ENCODE measurements around the gene CMTM3.
A peak's percentile ranks its signal among the peaks of the same experiment; 100 is the strongest.

CMTM3 gene

GRCh38 chr16:66599726-66600125 lies 4.8 kb upstream of the CMTM3 start:
- H3K27ac ChIP-seq = no peak overlapping the region
- POLR2A ChIA-PET (ENCODE audit: low non-redundant PET) = no interaction called here
- CTCF ChIA-PET = interaction anchor here (0.7 kb wide), 1 partner anchor 9 kb away, joined by 8 read pairs; no protein-coding TSS in a partner anchor
- DNase-seq (ENCODE audit: low spot score) = no peak
- no peak for TF ChIP-seq CTCF (conservative IDR thresholded peaks at IDR 0.05; ENCODE audit: low read depth)

GRCh38 chr16:66600477-66600876 lies 4.0 kb upstream of the CMTM3 start:
- no peak for DNase-seq (ENCODE audit: low spot score)
- ChIA-PET POLR2A (ENCODE audit: low non-redundant PET) (no interaction called here), CTCF (interaction anchor here (0.6 to 0.7 kb wide), 2 partner anchors 61 to 189 kb away, joined by 3 to 4 read pairs; no protein-coding TSS in a partner anchor)
- H3K27ac ChIP-seq = no peak overlapping the region
- TF ChIP-seq CTCF (conservative IDR thresholded peaks at IDR 0.05; ENCODE audit: low read depth) = no peak

GRCh38 chr16:66601471-66601870 lies 3.0 kb upstream of the CMTM3 start:
- no peak for TF ChIP-seq CTCF (conservative IDR thresholded peaks at IDR 0.05; ENCODE audit: low read depth)
- ChIA-PET POLR2A (ENCODE audit: low non-redundant PET) (no interaction called here), CTCF (no interaction called here)
- no peak overlapping the region for H3K27ac ChIP-seq
- no peak for DNase-seq (ENCODE audit: low spot score)

- ChIA-PET CTCF (interaction anchor here (0.6 kb wide), 1 partner anchor 56 kb away, joined by 3 read pairs; no protein-coding TSS in a partner anchor), POLR2A (ENCODE audit: low non-redundant PET) (no interaction called here)
- no peak for DNase-seq (ENCODE audit: low spot score)
- no peak for TF ChIP-seq CTCF (conservative IDR thresholded peaks at IDR 0.05; ENCODE audit: low read depth)
- H3K27ac ChIP-seq = peak overlapping the region; percentile 88
Observed at GRCh38 chr16:66603537-66604375, 748 bp upstream of the CMTM3 start.

GRCh38 chr16:66605177-66605978 lies 874 bp downstream of the CMTM3 start:
- TF ChIP-seq CTCF (conservative IDR thresholded peaks at IDR 0.05; ENCODE audit: low read depth) = no peak; the same call in 1 of the 2 replicates
- ChIA-PET POLR2A (ENCODE audit: low non-redundant PET) (no interaction called here), CTCF (interaction anchor here (0.6 to 0.7 kb wide), 2 partner anchors 56 to 187 kb away, joined by 3 read pairs; no protein-coding TSS in a partner anchor)
- H3K27ac ChIP-seq = peak overlapping the region; percentile 88
- peak; percentile 30 for DNase-seq (ENCODE audit: low spot score)

GRCh38 chr16:66605979-66606751 lies 1.7 kb downstream of the CMTM3 start:
- peak overlapping the region; percentile 88 for H3K27ac ChIP-seq
- no peak for TF ChIP-seq CTCF (conservative IDR thresholded peaks at IDR 0.05; ENCODE audit: low read depth)
- DNase-seq (ENCODE audit: low spot score) = no peak
- POLR2A ChIA-PET (ENCODE audit: low non-redundant PET) = no interaction called here
- CTCF ChIA-PET = no interaction called here
